HepG2 (cell line): ENCODE data around the gene ZNF223. TPM values are rescaled to one million over a fixed set of nuclear protein-coding genes. Genes with fewer than 3 reads are reported as not detected.
A peak's percentile ranks its signal among the peaks of the same experiment; 100 is the strongest.

ENCODE experiments used
- ATF7 ChIP-seq, 2 experiments: fragments of 450-650 bp in 1 of 2; sonication (generic) in 1 of 2; formaldehyde crosslinking in 1 of 2; IDR thresholded peaks; 2 replicates each; pipeline versions ENCODE4 v1.4.0 to v1.6.1; 2016 to 2020; ENCODE audit warnings: antibody characterized with exemption in 1 of 2, mild to moderate bottlenecking in 1 of 2, missing genetic modification reagents in 1 of 2
- HDAC1 ChIP-seq: sonication (generic); formaldehyde crosslinking; IDR thresholded peaks from 2 replicates; pipeline ENCODE4 v1.5.1; 2020; ENCODE audit warnings: mild to moderate bottlenecking, missing genetic modification reagents
- HMG20A ChIP-seq: IDR thresholded peaks from 2 replicates; pipeline ENCODE4 v1.6.1; 2016; ENCODE audit warnings: borderline replicate concordance
- HOXA3 ChIP-seq: sonication (generic); formaldehyde crosslinking; IDR thresholded peaks from 2 replicates; pipeline ENCODE4 v1.5.0; 2020; ENCODE audit warnings: missing genetic modification reagents
- KDM4B ChIP-seq: sonication (generic); formaldehyde crosslinking; IDR thresholded peaks from 2 replicates; pipeline ENCODE4 v1.4.0; 2020; ENCODE audit warnings: missing genetic modification reagents
- KLF9 ChIP-seq: IDR thresholded peaks from 2 replicates; pipeline ENCODE4 v1.6.1; 2016; ENCODE audit warnings: low read depth
- NR1H2 ChIP-seq: sonication (generic); formaldehyde crosslinking; IDR thresholded peaks from 2 replicates; pipeline ENCODE4 v1.8.1; 2022; ENCODE audit warnings: low read depth, missing genetic modification reagents, borderline replicate concordance
- PLRG1 ChIP-seq: fragments of 450-650 bp; conservative IDR thresholded peaks from 2 replicates; pipeline ENCODE4 v1.6.1; 2016
- STAG1 ChIP-seq: sonication (generic); formaldehyde crosslinking; IDR thresholded peaks from 2 replicates; pipeline ENCODE4 v1.4.0; 2020; ENCODE audit warnings: missing genetic modification reagents
- YEATS4 ChIP-seq: sonication (generic); formaldehyde crosslinking; IDR thresholded peaks from 2 replicates; pipeline ENCODE4 v1.4.0; 2020; ENCODE audit warnings: missing genetic modification reagents, borderline replicate concordance
- ZMAT3 ChIP-seq: sonication (generic); formaldehyde crosslinking; conservative IDR thresholded peaks from 2 replicates; pipeline ENCODE4 v1.7.0; 2021; ENCODE audit warnings: missing genetic modification reagents
- ZNF180 ChIP-seq: sonication (generic); formaldehyde crosslinking; IDR thresholded peaks from 2 replicates; pipeline ENCODE4 v1.4.0; 2020; ENCODE audit warnings: low read depth, missing genetic modification reagents, borderline replicate concordance
- polyA plus RNA-seq, 8 experiments: library from polyadenylated mRNA; depleted of rRNA in 3 of 8; stranded (reverse) in 7 of 8; unstranded in 1 of 8; fragments of >200 nt; fragmentation: Illumina TruSeq in 4 of 8; extraction: Trizol in 4 of 8; gene quantifications; 2 replicates each; pipeline versions ENCODE4 v1.2.1 to v1.2.3, GENCODE V29; 2011 to 2016; ENCODE audit warnings: low read depth in 4 of 8, missing spikeins in 1 of 8, mixed read lengths in 1 of 8; ENCODE audit not compliant: insufficient read depth in 1 of 8
- total RNA-seq, 5 experiments: library from RNA; depleted of rRNA; stranded (reverse); fragments of >200 nt; fragmentation: Illumina TruSeq; extraction: Trizol; gene quantifications; 2 replicates each; pipeline ENCODE4 v1.2.3, GENCODE V29; 2016; ENCODE audit warnings: low read depth in 1 of 5
- TF ChIP-seq, protein P1 (sequence below): sonication (generic); formaldehyde crosslinking; IDR thresholded peaks from 2 replicates; pipeline ENCODE4 v1.4.0; 2020; ENCODE audit warnings: mild to moderate bottlenecking, missing genetic modification reagents
- TF ChIP-seq, protein P2 (sequence below): sonication (generic); formaldehyde crosslinking; IDR thresholded peaks from 2 replicates; pipeline ENCODE4 v1.4.0; 2020; ENCODE audit warnings: missing genetic modification reagents
- TF ChIP-seq, protein P3 (sequence below): sonication (generic); formaldehyde crosslinking; IDR thresholded peaks from 2 replicates; pipeline ENCODE4 v1.4.0; 2020; ENCODE audit warnings: missing genetic modification reagents
- TF ChIP-seq, protein P4 (sequence below): sonication (generic); formaldehyde crosslinking; IDR thresholded peaks from 2 replicates; pipeline ENCODE4 v1.4.0; 2020; ENCODE audit warnings: mild to moderate bottlenecking, missing genetic modification reagents

ZNF223 gene
- total and polyA plus RNA-seq, 2 of the 13 experiments (the other 11 are each of a cell fraction or from before 2014, with no cell fraction given), result 2.0 to 4.8 TPM

DNA sequence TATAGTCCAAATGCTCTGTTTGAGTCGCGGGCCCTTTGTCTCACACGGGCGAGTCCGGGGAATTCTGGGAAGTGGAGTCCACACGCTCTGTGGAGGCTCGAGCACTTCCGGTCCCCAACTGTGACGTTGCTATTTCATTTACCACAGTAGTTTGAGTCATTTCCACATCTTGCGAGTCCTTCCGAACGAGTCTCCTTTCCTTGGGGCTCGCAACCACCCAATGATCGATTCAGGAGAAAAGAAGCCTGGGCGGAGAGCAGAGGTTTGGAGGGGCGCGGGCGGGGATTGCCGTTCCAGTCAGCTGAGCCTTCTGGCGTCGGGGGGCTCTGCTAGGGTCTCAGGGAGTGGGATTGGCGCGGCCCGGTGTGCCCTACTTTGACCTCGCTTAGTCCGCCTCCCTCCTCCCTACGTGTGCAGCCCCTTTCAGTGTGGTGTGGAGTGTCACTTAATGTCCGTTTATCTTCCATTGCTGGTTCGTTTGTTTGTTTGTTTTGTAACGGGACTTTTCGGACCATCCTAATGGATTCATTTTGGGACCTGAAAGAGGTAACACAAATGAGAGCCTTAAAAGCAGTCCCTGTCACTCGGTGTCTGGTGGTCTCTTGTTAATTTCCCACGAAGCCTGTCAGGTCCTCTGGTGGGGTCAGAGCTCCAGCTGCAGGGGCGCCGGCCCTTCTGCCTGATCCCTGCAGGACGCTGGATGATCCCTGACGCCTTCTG lies 26.5 kb upstream of the ZNF223 start, which contains the start of gene ZNF222 (continued):
- peak; percentile 29; the same call in 1 of the 2 replicates for TF ChIP-seq HDAC1 (CRISPR knock-in tag)
- no peak for TF ChIP-seq STAG1 (CRISPR knock-in tag)
- TF ChIP-seq ATF7 (IDR thresholded peaks at IDR 0.05), result no peak
- TF ChIP-seq ATF7 (CRISPR knock-in tag; IDR thresholded peaks at IDR 0.05), result no peak
- TF ChIP-seq, protein P1, sequence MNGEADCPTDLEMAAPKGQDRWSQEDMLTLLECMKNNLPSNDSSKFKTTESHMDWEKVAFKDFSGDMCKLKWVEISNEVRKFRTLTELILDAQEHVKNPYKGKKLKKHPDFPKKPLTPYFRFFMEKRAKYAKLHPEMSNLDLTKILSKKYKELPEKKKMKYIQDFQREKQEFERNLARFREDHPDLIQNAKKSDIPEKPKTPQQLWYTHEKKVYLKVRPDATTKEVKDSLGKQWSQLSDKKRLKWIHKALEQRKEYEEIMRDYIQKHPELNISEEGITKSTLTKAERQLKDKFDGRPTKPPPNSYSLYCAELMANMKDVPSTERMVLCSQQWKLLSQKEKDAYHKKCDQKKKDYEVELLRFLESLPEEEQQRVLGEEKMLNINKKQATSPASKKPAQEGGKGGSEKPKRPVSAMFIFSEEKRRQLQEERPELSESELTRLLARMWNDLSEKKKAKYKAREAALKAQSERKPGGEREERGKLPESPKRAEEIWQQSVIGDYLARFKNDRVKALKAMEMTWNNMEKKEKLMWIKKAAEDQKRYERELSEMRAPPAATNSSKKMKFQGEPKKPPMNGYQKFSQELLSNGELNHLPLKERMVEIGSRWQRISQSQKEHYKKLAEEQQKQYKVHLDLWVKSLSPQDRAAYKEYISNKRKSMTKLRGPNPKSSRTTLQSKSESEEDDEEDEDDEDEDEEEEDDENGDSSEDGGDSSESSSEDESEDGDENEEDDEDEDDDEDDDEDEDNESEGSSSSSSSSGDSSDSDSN (CRISPR knock-in tag), result 0 out of 2 replicates have a peak, but pooled peaks have one; percentile 13
- peak; percentile 90 for TF ChIP-seq HOXA3 (CRISPR knock-in tag)
- TF ChIP-seq, protein P2, sequence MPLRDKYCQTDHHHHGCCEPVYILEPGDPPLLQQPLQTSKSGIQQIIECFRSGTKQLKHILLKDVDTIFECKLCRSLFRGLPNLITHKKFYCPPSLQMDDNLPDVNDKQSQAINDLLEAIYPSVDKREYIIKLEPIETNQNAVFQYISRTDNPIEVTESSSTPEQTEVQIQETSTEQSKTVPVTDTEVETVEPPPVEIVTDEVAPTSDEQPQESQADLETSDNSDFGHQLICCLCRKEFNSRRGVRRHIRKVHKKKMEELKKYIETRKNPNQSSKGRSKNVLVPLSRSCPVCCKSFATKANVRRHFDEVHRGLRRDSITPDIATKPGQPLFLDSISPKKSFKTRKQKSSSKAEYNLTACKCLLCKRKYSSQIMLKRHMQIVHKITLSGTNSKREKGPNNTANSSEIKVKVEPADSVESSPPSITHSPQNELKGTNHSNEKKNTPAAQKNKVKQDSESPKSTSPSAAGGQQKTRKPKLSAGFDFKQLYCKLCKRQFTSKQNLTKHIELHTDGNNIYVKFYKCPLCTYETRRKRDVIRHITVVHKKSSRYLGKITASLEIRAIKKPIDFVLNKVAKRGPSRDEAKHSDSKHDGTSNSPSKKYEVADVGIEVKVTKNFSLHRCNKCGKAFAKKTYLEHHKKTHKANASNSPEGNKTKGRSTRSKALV (CRISPR knock-in tag), result no peak
- no peak for TF ChIP-seq KDM4B (CRISPR knock-in tag)
- TF ChIP-seq HMG20A, result no peak
- TF ChIP-seq NR1H2 (CRISPR knock-in tag), result no peak
- no peak for TF ChIP-seq ZNF180
- TF ChIP-seq KLF9 (CRISPR knock-in tag), result no peak
- TF ChIP-seq PLRG1, result no peak
- TF ChIP-seq, protein P3, sequence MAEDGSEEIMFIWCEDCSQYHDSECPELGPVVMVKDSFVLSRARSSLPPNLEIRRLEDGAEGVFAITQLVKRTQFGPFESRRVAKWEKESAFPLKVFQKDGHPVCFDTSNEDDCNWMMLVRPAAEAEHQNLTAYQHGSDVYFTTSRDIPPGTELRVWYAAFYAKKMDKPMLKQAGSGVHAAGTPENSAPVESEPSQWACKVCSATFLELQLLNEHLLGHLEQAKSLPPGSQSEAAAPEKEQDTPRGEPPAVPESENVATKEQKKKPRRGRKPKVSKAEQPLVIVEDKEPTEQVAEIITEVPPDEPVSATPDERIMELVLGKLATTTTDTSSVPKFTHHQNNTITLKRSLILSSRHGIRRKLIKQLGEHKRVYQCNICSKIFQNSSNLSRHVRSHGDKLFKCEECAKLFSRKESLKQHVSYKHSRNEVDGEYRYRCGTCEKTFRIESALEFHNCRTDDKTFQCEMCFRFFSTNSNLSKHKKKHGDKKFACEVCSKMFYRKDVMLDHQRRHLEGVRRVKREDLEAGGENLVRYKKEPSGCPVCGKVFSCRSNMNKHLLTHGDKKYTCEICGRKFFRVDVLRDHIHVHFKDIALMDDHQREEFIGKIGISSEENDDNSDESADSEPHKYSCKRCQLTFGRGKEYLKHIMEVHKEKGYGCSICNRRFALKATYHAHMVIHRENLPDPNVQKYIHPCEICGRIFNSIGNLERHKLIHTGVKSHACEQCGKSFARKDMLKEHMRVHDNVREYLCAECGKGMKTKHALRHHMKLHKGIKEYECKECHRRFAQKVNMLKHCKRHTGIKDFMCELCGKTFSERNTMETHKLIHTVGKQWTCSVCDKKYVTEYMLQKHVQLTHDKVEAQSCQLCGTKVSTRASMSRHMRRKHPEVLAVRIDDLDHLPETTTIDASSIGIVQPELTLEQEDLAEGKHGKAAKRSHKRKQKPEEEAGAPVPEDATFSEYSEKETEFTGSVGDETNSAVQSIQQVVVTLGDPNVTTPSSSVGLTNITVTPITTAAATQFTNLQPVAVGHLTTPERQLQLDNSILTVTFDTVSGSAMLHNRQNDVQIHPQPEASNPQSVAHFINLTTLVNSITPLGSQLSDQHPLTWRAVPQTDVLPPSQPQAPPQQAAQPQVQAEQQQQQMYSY (CRISPR knock-in tag), result no peak
- TF ChIP-seq YEATS4 (CRISPR knock-in tag), result 0 out of 2 replicates have a peak, but pooled peaks have one; percentile 52
- TF ChIP-seq ZMAT3 (CRISPR knock-in tag), result no peak
- TF ChIP-seq, protein P4, sequence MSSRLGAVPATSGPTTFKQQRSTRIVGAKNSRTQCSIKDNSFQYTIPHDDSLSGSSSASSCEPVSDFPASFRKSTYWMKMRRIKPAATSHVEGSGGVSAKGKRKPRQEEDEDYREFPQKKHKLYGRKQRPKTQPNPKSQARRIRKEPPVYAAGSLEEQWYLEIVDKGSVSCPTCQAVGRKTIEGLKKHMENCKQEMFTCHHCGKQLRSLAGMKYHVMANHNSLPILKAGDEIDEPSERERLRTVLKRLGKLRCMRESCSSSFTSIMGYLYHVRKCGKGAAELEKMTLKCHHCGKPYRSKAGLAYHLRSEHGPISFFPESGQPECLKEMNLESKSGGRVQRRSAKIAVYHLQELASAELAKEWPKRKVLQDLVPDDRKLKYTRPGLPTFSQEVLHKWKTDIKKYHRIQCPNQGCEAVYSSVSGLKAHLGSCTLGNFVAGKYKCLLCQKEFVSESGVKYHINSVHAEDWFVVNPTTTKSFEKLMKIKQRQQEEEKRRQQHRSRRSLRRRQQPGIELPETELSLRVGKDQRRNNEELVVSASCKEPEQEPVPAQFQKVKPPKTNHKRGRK (CRISPR knock-in tag), result no peak
